ENCODE data around the gene ZNF541. TPM values are rescaled to one million over a fixed set of nuclear protein-coding genes. Genes with fewer than 3 reads are reported as not detected.

The ZNF541 gene, protein sequence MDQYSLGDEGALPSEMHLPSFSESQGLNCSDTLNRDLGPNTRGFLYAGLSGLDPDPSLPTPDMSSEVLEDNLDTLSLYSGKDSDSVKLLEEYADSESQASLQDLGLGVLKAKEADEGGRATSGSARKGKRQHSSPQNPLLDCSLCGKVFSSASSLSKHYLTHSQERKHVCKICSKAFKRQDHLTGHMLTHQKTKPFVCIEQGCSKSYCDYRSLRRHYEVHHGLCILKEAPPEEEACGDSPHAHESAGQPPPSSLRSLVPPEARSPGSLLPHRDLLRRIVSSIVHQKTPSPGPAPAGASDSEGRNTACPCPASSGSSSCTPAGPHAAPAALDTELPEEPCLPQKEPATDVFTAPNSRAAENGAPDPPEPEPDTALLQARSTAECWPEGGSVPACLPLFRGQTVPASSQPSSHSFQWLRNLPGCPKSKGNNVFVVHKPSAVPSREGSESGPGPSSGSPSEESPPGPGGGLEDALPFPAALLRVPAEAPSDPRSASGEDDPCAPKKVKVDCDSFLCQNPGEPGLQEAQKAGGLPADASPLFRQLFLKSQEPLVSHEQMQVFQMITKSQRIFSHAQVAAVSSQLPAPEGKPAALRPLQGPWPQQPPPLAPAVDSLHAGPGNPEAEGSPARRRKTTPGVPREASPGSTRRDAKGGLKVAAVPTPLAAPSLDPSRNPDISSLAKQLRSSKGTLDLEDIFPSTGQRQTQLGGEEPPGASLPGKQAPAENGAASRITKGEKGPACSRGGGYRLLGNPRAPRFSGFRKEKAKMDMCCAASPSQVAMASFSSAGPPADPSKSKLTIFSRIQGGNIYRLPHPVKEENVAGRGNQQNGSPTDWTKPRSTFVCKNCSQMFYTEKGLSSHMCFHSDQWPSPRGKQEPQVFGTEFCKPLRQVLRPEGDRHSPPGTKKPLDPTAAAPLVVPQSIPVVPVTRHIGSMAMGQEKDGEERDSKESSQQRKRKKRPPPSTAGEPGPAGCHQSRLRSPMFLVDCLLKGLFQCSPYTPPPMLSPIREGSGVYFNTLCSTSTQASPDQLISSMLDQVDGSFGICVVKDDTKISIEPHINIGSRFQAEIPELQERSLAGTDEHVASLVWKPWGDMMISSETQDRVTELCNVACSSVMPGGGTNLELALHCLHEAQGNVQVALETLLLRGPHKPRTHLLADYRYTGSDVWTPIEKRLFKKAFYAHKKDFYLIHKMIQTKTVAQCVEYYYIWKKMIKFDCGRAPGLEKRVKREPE (N-terminal part only)
- 1 to 10 TPM in 1 of 4 donors, under 1 TPM in 1, not detected in 2; 0.90 to 1.2 TPM for total RNA-seq

DNA sequence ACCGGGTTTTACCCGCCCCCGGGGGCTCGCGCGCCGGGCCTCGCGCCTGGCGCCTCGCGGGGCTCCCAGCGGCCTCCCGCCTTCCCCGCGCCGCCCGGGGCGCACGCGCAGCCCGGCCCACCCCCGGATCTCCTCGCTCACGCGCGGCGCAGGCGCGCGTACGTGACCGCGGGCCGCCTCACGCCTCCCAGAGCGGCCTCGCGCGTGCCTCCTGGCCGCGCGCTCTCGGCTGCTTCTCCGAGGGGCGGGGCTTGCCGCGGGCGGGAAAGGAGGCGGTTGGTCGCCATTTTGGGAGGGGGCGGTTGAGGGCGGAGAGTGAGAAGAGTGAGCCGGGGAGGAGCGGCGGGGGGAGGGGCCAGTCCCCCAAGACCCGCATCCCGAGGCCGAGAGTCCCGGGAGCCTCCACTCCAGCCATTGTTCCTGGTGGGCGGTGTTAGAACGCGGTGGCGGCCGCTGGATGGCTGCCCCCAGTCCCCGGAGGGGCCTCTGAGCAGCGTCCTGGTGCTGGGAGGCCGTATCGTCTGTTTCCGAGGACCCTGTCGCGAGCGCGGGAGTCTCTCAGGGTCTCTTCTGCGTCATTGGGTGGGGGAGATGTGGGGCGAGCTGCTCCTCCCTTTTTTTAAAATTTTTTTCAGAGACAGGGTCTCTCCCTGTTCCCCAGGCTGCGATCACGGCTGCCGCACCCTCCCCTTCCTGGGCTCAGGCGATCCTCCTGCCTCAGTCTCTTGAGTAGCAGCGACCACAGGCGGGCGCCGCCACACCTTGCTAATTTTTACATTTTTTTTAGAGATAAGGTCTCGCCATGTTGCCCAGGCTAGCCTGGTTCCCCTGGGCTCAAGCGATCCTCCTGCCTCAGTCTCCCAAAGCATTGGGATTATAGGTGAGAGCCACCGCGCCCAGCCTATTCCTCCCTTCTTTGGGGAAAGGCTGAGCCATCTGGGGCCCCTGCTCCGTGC lies at the start of gene ZNF541:
Gene ZNF541, minus strand, starts transcription at position 78 of the 956 bp plus-strand sequence. CDS start 17,292 bp downstream, outside the sequence.
- H3K4me1 ChIP-seq = no peaks in the 10 kb centered on the region
- H3K27ac ChIP-seq = no peak within 1 kb of the TSS
- no peaks in the 10 kb centered on the region for H3K36me3 ChIP-seq
- no peaks in the 10 kb centered on the region for H3K9me3 ChIP-seq
- H3K27me3 ChIP-seq = no peaks in the 10 kb centered on the region
- H3K4me3 ChIP-seq = peak within 1 kb of the TSS in 1 of 2 donors; percentile 16
- DNase-seq = peak; percentile 31 to 41
- intact Hi-C loops (cut with DNase I; ENCODE audit: low total_unique reads) = no loop called here
- no peak for TF ChIP-seq POLR2A (IDR thresholded peaks at IDR 0.05)
- no peak for TF ChIP-seq CTCF (IDR thresholded peaks at IDR 0.05)

DNA sequence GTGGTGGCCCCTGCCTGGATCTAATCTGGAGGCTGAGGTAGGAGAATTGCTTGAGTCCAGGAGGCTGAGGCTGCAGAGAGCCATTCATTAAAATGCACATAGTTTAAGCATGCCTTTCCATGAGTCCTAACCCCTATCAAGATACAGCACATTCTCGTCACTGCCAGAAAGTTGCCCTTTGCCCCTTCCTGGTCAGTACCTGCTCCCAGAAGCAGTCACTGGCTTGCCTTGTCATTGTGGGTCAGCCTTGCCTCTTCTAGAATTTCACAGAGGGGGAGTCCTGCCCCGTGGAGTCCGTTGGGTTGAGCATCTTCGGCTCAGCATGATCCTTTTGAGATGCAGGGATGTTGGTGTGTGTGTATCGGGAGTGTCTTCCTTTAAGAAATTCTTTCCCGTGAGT lies 46.8 kb upstream of the ZNF541 start:
- Histone ChIP-seq H3K27me3 (no peaks in the 10 kb centered on the region), H3K4me1 (peaks cover 0 to 15% of the 10 kb centered on the region in 2 donors), H3K4me3 (no peak overlapping the region), H3K9me3 (no peaks in the 10 kb centered on the region), H3K27ac (no peak overlapping the region), H3K36me3 (no peaks in the 10 kb centered on the region)
- intact Hi-C loops (cut with DNase I; ENCODE audit: low total_unique reads) = no loop called here
- DNase-seq = no peak
- no peak for TF ChIP-seq POLR2A (IDR thresholded peaks at IDR 0.05)
- no peak for TF ChIP-seq CTCF (IDR thresholded peaks at IDR 0.05)

DNA sequence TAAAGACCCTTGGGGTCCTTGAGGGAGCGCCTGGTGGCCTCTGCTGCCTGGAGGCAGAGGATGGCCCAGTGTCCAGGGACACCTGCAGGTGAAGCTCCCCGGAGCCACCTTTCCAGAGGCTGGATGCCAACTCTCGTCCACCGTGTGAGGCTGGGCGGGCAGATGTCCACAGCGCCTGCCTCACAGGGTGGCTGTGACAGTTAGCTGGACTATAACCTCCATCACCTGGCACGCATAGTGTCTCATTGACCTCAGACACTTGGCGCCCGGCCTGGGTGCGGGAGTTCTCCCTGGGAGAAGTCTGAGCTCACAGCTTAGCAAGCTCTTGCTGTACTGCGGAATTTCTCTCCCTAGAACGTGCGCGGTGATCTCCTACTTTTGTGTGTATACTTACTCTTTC lies 45.8 kb upstream of the ZNF541 start:
- H3K36me3 ChIP-seq = no peaks in the 10 kb centered on the region
- no peaks in the 10 kb centered on the region for H3K9me3 ChIP-seq
- H3K4me3 ChIP-seq = no peak overlapping the region
- intact Hi-C loops (cut with DNase I; ENCODE audit: low total_unique reads) = no loop called here
- TF ChIP-seq POLR2A (IDR thresholded peaks at IDR 0.05) (no peak), CTCF (IDR thresholded peaks at IDR 0.05) (no peak)
- peaks cover 0 to 8% of the 10 kb centered on the region in 2 donors for H3K4me1 ChIP-seq
- no peaks in the 10 kb centered on the region for H3K27me3 ChIP-seq
- peak; percentile 55 to 63 for DNase-seq
- peak overlapping the region in 1 of 2 donors; percentile 9 for H3K27ac ChIP-seq

- H3K27me3 ChIP-seq = no peaks in the 10 kb centered on the region
- peaks cover 13 to 17% of the 10 kb centered on the region in 2 donors for H3K4me1 ChIP-seq
- TF ChIP-seq POLR2A (IDR thresholded peaks at IDR 0.05) (no peak), CTCF (IDR thresholded peaks at IDR 0.05) (no peak)
- intact Hi-C loops (cut with DNase I; ENCODE audit: low total_unique reads) = no loop called here
- DNase-seq = no peak
- no peak overlapping the region for H3K4me3 ChIP-seq
- H3K36me3 ChIP-seq = no peaks in the 10 kb centered on the region
- H3K27ac ChIP-seq = no peak overlapping the region
- no peaks in the 10 kb centered on the region for H3K9me3 ChIP-seq
Observed at GRCh38 chr19:47615714-47616113, 42.8 kb upstream of the ZNF541 start.

All from uterus (tissue), 4 donors.